ENCODE measurements around the gene RPS3A.

The RPS3A gene

DNA sequence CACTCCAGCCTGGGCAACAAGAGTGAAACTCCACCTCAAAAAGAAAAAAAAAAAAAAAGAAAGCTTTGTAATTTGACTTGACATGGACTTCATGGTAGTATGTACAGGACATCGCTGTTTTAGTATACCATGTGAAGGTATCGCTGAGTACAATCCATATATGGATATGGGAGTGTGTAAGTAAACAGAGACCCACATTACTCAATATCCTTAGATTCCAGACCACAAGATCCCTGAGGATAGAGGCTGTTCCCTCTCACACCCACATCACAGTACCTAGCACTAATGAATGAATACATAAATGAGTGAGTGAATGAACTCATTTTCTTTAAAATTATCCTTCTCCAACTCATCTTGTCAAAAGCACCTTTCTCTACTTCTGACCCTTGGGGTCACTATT lies 8.4 kb upstream of the RPS3A start:
- no peak overlapping the region for H3K27ac ChIP-seq
- TF ChIP-seq ZFX (IDR thresholded peaks at IDR 0.05; ENCODE audit: borderline replicate concordance) = no peak
- TF ChIP-seq, protein P1, sequence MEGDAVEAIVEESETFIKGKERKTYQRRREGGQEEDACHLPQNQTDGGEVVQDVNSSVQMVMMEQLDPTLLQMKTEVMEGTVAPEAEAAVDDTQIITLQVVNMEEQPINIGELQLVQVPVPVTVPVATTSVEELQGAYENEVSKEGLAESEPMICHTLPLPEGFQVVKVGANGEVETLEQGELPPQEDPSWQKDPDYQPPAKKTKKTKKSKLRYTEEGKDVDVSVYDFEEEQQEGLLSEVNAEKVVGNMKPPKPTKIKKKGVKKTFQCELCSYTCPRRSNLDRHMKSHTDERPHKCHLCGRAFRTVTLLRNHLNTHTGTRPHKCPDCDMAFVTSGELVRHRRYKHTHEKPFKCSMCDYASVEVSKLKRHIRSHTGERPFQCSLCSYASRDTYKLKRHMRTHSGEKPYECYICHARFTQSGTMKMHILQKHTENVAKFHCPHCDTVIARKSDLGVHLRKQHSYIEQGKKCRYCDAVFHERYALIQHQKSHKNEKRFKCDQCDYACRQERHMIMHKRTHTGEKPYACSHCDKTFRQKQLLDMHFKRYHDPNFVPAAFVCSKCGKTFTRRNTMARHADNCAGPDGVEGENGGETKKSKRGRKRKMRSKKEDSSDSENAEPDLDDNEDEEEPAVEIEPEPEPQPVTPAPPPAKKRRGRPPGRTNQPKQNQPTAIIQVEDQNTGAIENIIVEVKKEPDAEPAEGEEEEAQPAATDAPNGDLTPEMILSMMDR (IDR thresholded peaks at IDR 0.05) = no peak

DNA sequence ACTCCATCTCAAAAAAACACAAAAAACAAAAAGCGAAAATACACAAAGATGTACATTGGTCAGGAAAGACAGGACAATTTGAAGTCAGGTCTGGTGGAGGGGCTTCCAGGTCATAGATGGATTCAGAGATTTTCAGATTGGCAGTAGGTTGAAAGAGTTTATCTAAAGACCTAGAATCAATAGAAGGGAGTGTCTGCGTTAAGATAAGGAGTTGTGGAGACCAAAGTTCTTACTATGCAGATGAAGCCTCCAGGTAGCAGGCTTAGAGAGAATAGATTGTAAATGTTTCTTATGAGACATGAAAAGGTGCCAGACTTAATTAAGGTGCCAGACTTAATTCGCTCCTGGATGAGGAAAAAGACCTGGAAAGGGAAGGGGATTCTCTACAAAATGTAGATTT lies 6.9 kb upstream of the RPS3A start:
- no peak for TF ChIP-seq ZFX (IDR thresholded peaks at IDR 0.05; ENCODE audit: borderline replicate concordance)
- TF ChIP-seq, protein P1 (IDR thresholded peaks at IDR 0.05) = no peak
- H3K27ac ChIP-seq = no peak overlapping the region

DNA sequence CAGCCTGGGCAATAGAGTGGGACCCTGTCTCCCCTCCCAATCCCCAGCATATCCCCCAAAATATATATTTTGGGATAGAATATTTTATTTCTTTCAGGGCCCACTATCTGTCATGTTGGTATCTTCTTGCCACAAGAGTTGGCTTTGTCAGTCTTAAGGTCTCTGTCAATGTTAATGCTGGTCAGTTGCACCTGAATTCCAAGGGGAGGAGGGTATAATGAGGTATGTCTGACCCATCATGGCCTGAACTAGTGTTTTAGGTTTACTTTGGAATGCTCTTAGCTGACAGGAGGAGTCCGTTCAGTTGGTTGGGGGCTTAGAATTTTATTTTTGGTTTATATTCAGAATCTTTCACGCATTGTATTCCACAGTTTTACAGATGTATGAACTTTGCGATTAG lies 6.2 kb upstream of the RPS3A start:
- TF ChIP-seq ZFX (IDR thresholded peaks at IDR 0.05; ENCODE audit: borderline replicate concordance) = no peak
- TF ChIP-seq, protein P1 (IDR thresholded peaks at IDR 0.05) = no peak
- H3K27ac ChIP-seq = no peak overlapping the region

DNA sequence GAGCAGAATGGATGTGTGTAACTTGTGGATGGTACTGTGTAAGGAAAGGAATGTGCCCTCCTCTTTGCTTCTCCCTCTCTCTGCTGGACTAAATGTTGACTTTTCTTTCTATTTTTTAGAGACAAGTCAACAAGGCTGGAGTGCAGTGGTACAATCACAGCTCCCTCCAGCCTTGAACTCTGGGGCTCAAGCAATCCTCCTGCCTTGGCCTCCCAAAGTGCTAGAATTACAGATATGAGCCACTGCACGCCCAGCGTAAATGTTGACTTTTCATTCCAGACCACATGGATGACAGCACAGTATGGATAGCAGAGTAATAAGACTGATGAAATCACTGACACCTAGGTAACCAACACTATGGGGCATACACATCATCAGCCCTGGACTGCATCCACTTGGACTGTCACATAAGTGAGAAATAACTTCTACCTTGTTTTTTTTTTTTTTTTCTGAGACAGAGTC lies 5.1 kb upstream of the RPS3A start:
- TF ChIP-seq, protein P1 (IDR thresholded peaks at IDR 0.05) = no peak
- TF ChIP-seq ZFX (IDR thresholded peaks at IDR 0.05; ENCODE audit: borderline replicate concordance) = no peak
- H3K27ac ChIP-seq = no peak overlapping the region

DNA sequence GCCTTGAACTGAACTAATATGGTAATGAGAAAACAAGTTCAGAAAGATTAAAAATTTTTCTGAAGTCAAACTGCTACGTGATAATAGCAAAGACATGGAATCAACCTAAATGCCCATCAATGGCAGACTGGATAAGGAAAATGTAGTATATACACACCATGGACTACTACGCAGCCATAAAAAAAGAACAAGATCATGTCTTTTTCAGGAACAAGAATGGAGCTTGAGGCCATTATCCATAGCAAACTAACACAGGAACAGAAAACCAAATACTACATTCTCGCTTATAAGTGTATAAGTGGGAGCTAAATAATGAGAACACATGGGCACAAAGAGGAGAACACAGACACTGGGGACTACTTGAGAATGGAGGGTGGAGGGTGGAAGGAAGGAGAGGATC lies 4.3 kb upstream of the RPS3A start:
- TF ChIP-seq ZFX (IDR thresholded peaks at IDR 0.05; ENCODE audit: borderline replicate concordance) = no peak
- TF ChIP-seq, protein P1 (IDR thresholded peaks at IDR 0.05) = no peak
- H3K27ac ChIP-seq = no peak overlapping the region

DNA sequence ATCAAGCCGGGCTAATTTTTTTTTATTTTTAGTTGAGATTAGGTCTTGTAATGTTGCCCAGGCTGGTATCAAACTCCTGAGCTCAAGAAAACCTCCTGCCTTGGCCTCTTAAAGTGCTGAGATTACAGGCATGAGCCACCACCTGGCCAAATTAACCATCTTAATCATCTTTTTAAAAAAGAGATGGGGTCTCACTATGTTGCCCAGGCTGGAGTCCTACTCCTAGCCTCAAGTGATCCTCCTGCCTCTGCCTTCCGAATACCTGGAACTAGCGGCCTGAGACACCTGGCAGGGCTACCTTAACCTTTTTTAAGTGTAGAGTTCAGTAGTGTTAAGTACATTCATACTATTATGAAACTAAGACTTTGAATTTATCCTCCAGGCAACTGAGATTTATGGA lies 1.7 kb upstream of the RPS3A start:
- TF ChIP-seq ZFX (IDR thresholded peaks at IDR 0.05; ENCODE audit: borderline replicate concordance) = no peak
- TF ChIP-seq, protein P1 (IDR thresholded peaks at IDR 0.05) = no peak
- H3K27ac ChIP-seq = no peak overlapping the region

DNA sequence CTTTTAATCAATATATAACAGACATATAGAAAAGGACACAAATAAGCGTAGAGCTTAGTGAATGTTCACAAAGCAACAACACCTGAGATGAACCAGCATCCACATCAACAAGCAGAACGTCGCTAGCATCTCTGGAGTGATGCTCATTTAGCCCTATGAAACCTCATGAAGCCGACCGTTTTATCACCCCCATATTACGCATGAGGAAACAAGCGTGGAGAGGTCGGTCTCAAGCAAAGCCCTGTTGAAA lies 524 bp upstream of the RPS3A start:
- no peak for TF ChIP-seq ZFX (IDR thresholded peaks at IDR 0.05; ENCODE audit: borderline replicate concordance)
- TF ChIP-seq, protein P1 (IDR thresholded peaks at IDR 0.05) = no peak
- H3K27ac ChIP-seq = peak overlapping the region; percentile 86; the same call in 1 of the 2 replicates
